ENCODE results near the gene PAAF1.
"Not testable (repeated sequence)": the region's sequence is repeated elsewhere in the genome, so short reads cannot be mapped to it uniquely, and the experiment has no call there.

The PAAF1 gene

DNA sequence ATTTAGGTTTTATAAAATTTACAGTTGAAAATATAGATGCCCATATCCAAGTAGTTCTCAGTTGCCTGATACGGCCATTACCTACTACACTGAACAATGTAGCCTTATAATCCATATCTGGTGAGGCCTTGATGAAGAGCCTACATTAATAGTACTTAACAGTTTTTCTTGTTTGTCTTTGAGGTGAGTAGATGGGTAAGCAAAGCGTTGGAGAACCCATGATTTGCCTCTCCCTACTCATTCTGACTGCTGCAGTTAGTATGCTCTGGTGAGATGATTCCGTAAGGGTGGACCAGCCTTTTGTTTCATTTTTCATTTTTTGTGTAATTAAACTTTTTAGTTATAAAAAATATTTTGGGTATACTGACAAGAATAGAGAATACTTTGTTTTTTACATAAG lies 11.4 kb downstream of the PAAF1 start:
- no peak for DNase-seq

- DNase-seq = no peak
Measured at GRCh38 chr11:73889019-73889418, 12.2 kb downstream of the PAAF1 start.

GRCh38 chr11:73889536-73889935 lies 12.7 kb downstream of the PAAF1 start:
- no peak for DNase-seq

DNA sequence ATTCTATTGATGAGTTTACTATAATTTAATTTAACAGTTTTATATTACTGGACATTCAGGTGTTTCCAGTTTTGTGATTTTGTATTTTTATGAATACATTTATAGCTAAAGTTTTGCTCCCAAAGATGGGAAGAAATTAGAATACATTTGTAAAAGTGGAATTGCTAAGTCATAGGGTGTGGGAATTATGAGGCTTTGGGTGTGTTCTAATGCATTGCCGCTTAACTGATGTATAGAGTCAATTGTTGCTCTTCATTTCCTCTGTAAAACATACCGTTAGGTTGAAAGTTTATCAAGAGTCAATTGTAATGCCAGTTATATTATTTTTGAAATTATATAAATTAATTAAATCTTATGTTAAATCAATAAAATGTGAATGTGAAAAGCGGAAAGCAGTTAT lies 16.2 kb downstream of the PAAF1 start:
- no peak for DNase-seq

DNA sequence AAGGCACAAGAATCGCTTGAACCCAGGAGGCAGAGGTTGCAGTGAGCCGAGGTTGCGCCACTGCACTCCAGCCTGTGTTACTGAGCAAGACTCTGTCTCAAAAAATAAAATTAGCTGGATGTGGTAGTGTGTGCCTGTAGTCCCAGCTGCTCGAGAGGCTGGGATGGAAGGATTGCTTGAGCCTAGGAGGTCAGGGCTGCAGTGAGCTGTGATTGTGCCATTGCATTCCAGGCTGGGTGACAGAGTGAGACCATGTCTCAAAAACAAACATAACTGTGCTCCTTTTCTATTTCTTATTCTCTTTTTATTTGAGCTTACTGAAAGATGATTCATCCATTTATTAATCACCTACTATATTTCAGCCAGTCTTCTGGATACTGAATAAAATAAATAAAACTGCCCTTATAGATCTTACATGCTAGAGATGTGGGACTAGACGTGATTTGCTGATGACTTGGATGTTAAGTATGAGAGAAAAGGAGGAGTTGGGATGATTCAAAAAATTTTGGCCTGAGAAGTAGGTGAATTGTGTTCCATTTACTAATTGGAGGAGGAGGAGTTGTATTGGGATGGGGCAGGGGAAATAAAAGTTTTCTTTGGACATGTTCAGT lies 18.0 kb downstream of the PAAF1 start:
- DNase-seq = no peak

DNA sequence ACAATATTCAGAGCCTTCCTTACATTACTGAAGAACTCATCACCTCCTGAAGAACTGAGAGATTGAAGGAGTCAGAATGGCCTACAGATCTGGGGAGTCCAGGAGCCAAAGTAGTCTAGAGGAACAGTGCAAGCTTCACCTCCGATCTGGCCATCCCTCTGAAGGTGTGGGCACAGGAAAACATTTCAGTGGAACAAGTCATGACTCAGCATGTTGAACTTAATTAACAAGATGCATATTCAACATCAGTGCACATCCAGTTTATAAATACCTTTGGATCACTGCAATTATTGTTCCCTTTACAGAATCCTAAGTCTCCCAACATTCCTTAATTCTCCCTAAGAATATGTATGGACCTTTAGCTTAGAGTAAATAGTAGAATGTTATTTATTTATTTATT lies 25.5 kb downstream of the PAAF1 start:
- DNase-seq = no peak

- no peak for DNase-seq
Measured at GRCh38 chr11:73907191-73907590, 30.4 kb downstream of the PAAF1 start.

GRCh38 chr11:73912026-73912425 lies 35.2 kb downstream of the PAAF1 start:
- DNase-seq = no peak

DNA sequence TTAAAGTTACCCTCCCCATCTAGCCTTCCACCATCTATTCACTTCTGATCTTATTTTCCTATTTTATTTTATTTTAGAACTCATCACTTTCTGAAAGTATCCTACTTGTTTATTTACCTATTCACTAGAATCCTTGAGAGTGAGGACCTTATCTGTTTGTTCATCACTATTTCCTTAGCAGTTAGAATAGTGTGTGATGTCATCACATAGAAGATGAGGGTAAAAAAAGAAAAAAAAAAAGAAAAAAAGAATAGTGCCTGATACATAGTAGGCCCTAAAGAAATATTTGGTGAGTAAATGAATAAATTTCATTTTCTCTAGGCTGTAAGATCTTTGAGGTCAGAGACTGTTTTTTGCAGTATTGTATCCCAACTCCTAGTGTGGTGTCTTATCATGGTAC lies 36.7 kb downstream of the PAAF1 start:
- DNase-seq = no peak

DNA sequence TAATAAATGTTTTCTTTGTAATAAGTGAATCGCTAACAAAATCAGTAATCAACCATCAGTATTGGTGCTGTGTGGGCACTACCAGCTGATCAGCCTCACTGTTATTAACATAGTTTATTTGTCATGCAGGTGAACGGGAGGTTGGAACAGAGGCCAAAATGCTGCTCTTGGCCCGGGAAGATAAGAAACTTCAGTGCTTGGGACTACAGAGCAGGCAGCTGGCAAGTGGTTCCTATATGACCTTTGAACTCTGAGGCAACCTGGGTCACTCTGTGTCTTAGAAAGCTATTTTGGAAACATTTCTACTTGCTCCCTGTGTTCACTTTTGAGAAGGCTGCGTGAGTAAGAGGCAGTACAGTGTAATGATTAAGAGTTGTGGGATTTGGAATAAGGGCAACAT lies 37.5 kb downstream of the PAAF1 start:
- DNase-seq = no peak

DNA sequence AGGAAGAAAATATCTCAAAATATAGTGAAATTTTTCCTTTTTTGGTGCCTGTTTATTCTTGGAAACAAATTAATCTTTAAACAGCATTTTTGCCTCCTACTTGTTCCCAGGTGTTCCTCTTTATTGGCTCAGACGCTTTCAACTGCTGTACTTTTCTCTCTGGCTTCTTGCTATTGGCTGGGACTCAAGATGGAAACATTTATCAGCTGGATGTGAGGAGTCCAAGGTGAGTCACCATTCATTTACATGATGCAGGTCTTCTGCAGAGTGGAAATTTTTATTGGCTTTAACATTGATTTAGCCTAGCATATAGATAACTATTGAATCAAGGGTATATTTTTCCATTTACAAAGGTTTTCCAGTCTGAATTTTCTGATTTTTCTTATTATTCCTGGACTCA lies 39.6 kb downstream of the PAAF1 start:
- no peak for DNase-seq

DNA sequence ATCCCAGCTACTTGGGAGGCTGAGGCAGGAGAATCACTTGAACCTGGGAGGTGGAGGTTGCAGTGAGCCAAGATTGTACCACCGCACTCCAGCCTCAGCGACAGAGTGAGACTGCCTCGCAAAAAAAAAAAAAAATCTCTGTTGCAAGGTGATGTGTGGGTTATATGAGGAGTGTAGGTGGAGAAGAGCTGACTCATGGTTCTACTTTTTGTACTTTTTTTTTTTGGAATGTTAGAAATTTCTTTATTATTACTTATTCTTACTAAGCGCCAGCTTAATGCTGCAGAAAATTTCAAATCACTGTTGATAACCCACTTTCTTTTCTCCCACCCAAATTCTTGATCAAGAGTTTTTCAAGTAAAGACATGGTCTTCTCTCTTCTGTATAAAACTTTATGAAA lies 44.4 kb downstream of the PAAF1 start:
- no peak for DNase-seq

DNA sequence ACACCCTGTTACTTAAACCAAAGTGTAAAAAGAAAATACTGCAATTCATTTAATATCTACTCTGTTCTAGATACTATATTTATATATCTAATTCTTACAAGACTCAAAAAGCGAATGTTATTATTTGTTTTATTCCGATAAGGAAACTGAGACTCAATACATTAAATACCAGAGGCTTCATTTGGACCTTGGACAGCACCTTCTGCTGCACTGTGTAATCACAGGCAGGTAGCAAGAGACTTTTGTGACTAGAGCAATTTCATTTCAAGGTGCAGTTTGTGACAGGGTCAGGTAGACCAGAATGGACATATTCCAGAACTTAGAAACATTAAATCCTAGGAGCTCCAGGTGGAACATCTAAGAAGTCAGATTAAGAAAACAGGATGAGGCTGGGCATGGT lies 52.6 kb downstream of the PAAF1 start:
- DNase-seq = no peak

GRCh38 chr11:73931039-73931645 lies 54.3 kb downstream of the PAAF1 start:
- peak; percentile 40 for DNase-seq

DNA sequence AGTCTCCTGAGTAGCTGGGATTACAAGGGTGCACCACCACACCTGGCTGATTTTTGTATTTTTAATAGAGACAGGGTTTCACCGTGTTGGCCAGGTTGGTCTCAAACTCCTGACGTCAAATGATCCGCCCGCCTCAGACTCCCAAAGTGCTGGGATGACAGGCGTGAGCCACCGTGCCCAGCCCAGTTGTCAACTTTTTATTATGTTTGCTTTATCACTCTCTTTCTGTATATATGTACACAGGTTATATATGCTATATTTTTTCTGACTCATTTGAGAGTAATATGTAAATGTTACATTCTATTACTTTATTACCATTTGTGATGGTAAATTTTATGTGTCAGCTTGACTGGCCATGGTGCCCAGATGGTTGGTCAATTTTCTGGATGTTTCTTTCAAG lies 55.2 kb downstream of the PAAF1 start:
- no peak for DNase-seq

DNA sequence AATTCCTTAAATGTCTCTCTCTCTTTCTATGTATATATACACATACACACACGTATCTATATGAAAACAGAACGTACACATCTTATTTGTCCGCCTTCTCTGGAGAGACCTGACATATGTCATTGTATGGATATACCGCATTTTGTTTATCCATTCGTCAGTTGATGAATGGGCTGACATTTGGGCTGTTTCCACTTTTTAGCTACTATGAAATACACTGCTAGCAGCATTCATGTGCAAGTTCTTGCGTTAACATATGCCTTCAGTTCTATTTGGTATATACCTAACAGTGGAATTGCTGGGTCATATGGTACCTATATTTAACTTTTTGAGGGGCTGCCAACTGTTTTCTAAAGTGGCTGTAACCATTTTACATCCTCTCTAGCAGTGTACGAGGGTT lies 56.0 kb downstream of the PAAF1 start:
- no peak for DNase-seq

DNA sequence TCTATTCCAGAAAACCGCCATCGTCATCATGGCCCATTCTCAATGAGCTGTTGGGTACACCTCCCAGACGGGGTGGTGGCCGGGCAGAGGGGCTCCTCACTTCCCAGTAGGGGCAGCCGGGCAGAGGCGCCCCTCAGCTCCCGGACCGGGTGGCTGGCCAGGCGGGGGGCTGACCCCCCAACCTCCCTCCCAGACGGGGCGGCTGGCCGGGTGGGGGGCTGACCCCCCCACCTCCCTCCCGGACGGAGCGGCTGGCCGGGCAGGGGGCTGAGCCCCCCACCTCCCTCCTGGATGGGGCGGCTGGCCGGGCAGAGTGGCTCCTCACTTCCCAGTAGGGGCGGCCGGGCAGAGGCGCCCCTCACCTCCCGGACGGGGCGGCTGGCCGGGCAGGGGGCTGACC lies 59.2 kb downstream of the PAAF1 start:
- not testable (repeated sequence) for DNase-seq

DNA sequence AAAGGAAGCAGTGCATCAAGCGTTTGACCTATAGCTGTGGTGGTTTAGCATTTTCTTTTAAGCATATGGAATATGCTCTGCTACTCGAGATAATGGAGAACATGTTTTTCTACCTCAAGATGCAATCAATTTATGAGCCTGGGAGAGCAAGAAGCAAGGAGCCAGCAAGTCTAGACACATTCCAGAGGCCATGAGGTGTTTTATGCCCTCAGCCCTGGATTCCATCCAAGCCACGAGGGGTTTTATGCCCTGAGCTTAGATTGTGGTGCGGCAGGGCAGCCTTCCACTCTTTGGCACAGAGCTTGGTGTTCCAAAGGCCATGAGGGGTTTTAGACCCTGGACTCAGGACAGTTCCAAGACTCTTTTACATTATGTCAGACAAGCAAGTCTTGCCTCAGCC lies 62.3 kb downstream of the PAAF1 start:
- no peak for DNase-seq

GRCh38 chr11:73940801-73941570 lies 64.2 kb downstream of the PAAF1 start:
- no peak for DNase-seq

DNA sequence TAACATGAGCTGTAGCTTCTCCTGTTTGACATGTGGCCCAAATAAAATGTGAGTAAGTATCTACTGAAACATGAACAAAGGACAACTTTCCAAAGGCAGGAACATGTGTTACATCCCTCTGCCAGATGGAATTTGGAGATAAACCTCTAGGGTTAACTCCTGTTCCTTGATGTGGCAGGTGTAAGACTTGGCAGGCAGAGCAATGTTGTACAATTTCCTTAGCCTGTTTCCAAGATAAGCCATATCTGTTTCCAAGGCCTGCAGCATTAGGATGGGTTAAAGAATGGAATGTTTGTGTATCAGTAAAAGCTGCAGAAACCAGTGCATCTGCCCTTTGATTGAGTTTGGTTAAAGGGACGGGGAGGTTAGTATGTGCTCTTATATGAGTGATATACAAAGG lies 65.2 kb downstream of the PAAF1 start:
- DNase-seq = no peak

GRCh38 chr11:73944085-73944484 lies 67.3 kb downstream of the PAAF1 start:
- DNase-seq = no peak

- no peak for DNase-seq
Measured at GRCh38 chr11:73944901-73945300, 68.1 kb downstream of the PAAF1 start.

DNA sequence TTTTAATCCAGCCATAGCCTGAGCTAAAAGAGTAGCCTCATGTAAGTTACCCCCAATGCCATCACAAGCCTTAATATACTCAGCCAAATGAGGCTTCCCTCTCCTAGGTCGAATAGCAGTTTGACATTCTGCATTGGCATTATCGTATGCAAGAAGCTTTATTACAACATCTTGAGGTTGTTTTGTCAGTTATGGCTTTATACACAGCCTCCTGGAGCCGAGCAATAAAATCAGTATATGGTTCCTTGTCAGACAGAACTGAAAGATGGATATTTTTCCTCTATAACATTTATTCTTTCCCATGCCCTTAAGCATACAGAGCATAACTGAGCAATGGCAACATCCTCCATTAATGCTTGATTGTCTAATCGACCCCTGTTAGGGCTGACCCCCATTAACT lies 68.6 kb downstream of the PAAF1 start:
- no peak for DNase-seq

DNA sequence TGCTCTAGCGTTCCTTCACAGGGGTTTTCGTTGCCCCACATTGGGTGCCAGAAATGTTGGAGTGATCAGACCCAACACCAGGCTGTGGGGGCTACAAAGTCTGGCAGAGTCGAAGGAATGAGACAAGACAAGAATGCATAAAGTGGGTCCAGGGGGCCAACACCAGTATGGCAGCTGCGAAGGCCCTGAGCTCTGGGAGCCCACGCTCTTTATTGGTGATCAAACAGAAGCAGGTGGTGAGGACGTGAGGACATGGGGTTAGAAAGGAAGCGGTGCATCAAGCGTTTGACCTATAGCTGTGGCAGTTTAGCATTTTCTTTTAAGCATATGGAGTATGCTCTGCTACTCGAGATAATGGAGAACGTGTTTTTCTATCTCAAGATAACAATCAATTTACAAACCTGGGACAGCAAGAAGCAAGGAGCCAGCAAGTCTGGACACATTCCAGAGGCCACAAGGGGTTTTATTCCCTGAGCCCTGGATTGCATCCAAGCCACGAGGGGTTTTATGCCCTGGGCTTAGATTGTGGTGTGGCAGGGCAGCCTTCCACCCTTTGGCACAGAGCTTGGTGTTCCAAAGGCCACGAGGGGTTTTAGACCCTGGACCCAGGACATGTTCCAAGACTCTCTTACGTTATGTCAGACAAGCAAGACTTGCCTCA lies 70.1 kb downstream of the PAAF1 start:
- no peak for DNase-seq
